Gastrocnemius medialis (tissue), 4 donors: ENCODE results near the gene UNC13A.

ENCODE experiments used
- POLR2A ChIP-seq, 2 donors: fragments of 450-650 bp; IDR thresholded peaks; one replicate each; pipeline ENCODE4 v1.6.1; 2017; ENCODE audit warnings: antibody characterized with exemption in 2 of 2, mild to moderate bottlenecking in 2 of 2, moderate library complexity in 2 of 2
- TF ChIP-seq, protein P1 (sequence below), 5 experiments: fragments of 450-650 bp in 3 of 5; fragments of 200-600 bp in 2 of 5; sonication (generic) in 2 of 5; IDR thresholded peaks in 4 of 5; conservative IDR thresholded peaks in 1 of 5; 1 replicate in 4 of 5; 2 replicates in 1 of 5; pipeline ENCODE4 v1.5.1; 2016 to 2019; ENCODE audit warnings: antibody characterized with exemption in 5 of 5, mild to moderate bottlenecking in 3 of 5, moderate library complexity in 3 of 5

DNA sequence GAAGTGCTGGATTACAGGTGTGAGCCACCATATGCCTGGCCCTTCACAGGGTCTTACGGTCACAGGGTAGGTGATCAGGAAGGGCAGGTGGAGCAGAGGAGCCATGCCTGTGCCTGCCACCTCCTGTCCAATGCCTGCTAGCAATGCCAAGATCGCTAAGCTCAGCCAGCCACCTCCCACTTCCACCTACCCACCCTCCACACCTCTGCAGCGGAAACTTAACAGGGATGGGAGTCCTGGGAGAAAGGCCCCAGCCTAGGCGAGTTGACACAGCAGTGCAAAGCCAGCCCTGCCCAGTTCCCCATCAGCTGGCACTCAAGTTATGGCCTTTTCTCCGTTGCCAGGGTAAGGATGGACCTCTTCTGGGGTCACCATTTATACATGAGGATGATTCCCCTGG, 47.3 kb upstream of the UNC13A start:
- TF ChIP-seq, protein P1, sequence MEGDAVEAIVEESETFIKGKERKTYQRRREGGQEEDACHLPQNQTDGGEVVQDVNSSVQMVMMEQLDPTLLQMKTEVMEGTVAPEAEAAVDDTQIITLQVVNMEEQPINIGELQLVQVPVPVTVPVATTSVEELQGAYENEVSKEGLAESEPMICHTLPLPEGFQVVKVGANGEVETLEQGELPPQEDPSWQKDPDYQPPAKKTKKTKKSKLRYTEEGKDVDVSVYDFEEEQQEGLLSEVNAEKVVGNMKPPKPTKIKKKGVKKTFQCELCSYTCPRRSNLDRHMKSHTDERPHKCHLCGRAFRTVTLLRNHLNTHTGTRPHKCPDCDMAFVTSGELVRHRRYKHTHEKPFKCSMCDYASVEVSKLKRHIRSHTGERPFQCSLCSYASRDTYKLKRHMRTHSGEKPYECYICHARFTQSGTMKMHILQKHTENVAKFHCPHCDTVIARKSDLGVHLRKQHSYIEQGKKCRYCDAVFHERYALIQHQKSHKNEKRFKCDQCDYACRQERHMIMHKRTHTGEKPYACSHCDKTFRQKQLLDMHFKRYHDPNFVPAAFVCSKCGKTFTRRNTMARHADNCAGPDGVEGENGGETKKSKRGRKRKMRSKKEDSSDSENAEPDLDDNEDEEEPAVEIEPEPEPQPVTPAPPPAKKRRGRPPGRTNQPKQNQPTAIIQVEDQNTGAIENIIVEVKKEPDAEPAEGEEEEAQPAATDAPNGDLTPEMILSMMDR (IDR thresholded peaks at IDR 0.05 in 4 of 5, conservative IDR thresholded peaks at IDR 0.05 in 1 of 5): no peak
- TF ChIP-seq POLR2A (IDR thresholded peaks at IDR 0.05): no peak
